ENCODE results near the gene GPC5.

The GPC5 gene

GRCh38 chr13:91882918-91883317 lies 484.5 kb downstream of the GPC5 start:
- no peaks in the 10 kb centered on the region for H3K36me3 ChIP-seq (ENCODE audit: insufficient read depth, low read length)
- H3K9me2 ChIP-seq (ENCODE audit: low read depth, low read length) = no peaks in the 10 kb centered on the region; the same call in 1 of the 2 replicates
- no peak overlapping the region for H3K27ac ChIP-seq (ENCODE audit: low read depth, low read length, poor library complexity, severe bottlenecking)
- no peaks in the 10 kb centered on the region for H3K27me3 ChIP-seq (ENCODE audit: insufficient read depth, low read length)
- H3K79me2 ChIP-seq (ENCODE audit: insufficient read depth, low read length) = no peaks in the 10 kb centered on the region
- no peaks in the 10 kb centered on the region for H3K9me3 ChIP-seq (ENCODE audit: low read length)
- TF ChIP-seq EZH2 (IDR thresholded peaks at IDR 0.05; ENCODE audit: borderline replicate concordance, low read length) (no peak), CTCF (IDR thresholded peaks at IDR 0.05; ENCODE audit: low read length) (no peak)
- H3F3A ChIP-seq (ENCODE audit: insufficient read depth, low read length) = no peaks in the 10 kb centered on the region
- H3K4me1 ChIP-seq (ENCODE audit: insufficient read depth, low read length, severe bottlenecking) = no peaks in the 10 kb centered on the region
- H3K4me2 ChIP-seq (ENCODE audit: low read length) = no peak overlapping the region
- no peak overlapping the region for H3K9ac ChIP-seq (ENCODE audit: low read length)
- H4K20me1 ChIP-seq (ENCODE audit: insufficient read depth, low read length) = no peaks in the 10 kb centered on the region
- H3K4me3 ChIP-seq (ENCODE audit: low read depth, low read length, poor library complexity, severe bottlenecking) = no peak overlapping the region
- no peak overlapping the region for H2AFZ ChIP-seq (ENCODE audit: low read length)

GRCh38 chr13:91889641-91890040 lies 491.2 kb downstream of the GPC5 start:
- Histone ChIP-seq H3F3A (ENCODE audit: insufficient read depth, low read length) (no peaks in the 10 kb centered on the region), H3K27ac (ENCODE audit: low read depth, low read length, poor library complexity, severe bottlenecking) (no peak overlapping the region), H3K9ac (ENCODE audit: low read length) (no peak overlapping the region), H3K27me3 (ENCODE audit: insufficient read depth, low read length) (no peaks in the 10 kb centered on the region), H3K9me3 (ENCODE audit: low read length) (no peaks in the 10 kb centered on the region), H3K79me2 (ENCODE audit: insufficient read depth, low read length) (no peaks in the 10 kb centered on the region), H3K36me3 (ENCODE audit: insufficient read depth, low read length) (no peaks in the 10 kb centered on the region), H3K4me1 (ENCODE audit: insufficient read depth, low read length, severe bottlenecking) (no peaks in the 10 kb centered on the region), H2AFZ (ENCODE audit: low read length) (no peak overlapping the region), H3K4me2 (ENCODE audit: low read length) (no peak overlapping the region), H3K9me2 (ENCODE audit: low read depth, low read length) (0 out of 2 replicates have a peak, but pooled peaks cover 3% of the 10 kb centered on the region), H4K20me1 (ENCODE audit: insufficient read depth, low read length) (no peaks in the 10 kb centered on the region), H3K4me3 (ENCODE audit: low read depth, low read length, poor library complexity, severe bottlenecking) (no peak overlapping the region)
- TF ChIP-seq EZH2 (IDR thresholded peaks at IDR 0.05; ENCODE audit: borderline replicate concordance, low read length) (no peak), CTCF (IDR thresholded peaks at IDR 0.05; ENCODE audit: low read length) (no peak)

- TF ChIP-seq EZH2 (IDR thresholded peaks at IDR 0.05; ENCODE audit: borderline replicate concordance, low read length) (no peak), CTCF (IDR thresholded peaks at IDR 0.05; ENCODE audit: low read length) (no peak)
- no peak overlapping the region for H3K4me2 ChIP-seq (ENCODE audit: low read length)
- no peak overlapping the region for H3K27ac ChIP-seq (ENCODE audit: low read depth, low read length, poor library complexity, severe bottlenecking)
- no peak overlapping the region for H3K4me3 ChIP-seq (ENCODE audit: low read depth, low read length, poor library complexity, severe bottlenecking)
- no peaks in the 10 kb centered on the region for H3K9me3 ChIP-seq (ENCODE audit: low read length)
- no peaks in the 10 kb centered on the region for H3K4me1 ChIP-seq (ENCODE audit: insufficient read depth, low read length, severe bottlenecking)
- no peaks in the 10 kb centered on the region for H4K20me1 ChIP-seq (ENCODE audit: insufficient read depth, low read length)
- no peak overlapping the region for H3K9ac ChIP-seq (ENCODE audit: low read length)
- H3K9me2 ChIP-seq (ENCODE audit: low read depth, low read length) = 0 out of 2 replicates have a peak, but pooled peaks cover 3% of the 10 kb centered on the region
- H3K79me2 ChIP-seq (ENCODE audit: insufficient read depth, low read length) = no peaks in the 10 kb centered on the region
- no peaks in the 10 kb centered on the region for H3K27me3 ChIP-seq (ENCODE audit: insufficient read depth, low read length)
- H3K36me3 ChIP-seq (ENCODE audit: insufficient read depth, low read length) = no peaks in the 10 kb centered on the region
- no peak overlapping the region for H2AFZ ChIP-seq (ENCODE audit: low read length)
- no peaks in the 10 kb centered on the region for H3F3A ChIP-seq (ENCODE audit: insufficient read depth, low read length)
Observed at GRCh38 chr13:91891141-91891540, 492.7 kb downstream of the GPC5 start.

Data from OCI-LY1 (cell line).